ENCODE data around the gene AHRR.

AHRR gene

GRCh38 chr5:321726-322251 lies 275 bp downstream of the AHRR start:
- DNase-seq: no peak

GRCh38 chr5:322281-322941 lies 897 bp downstream of the AHRR start:
- peak; percentile 68 for DNase-seq

- DNase-seq: no peak
Measured at GRCh38 chr5:322942-323879, 1.7 kb downstream of the AHRR start.

- no peak for DNase-seq
Measured at GRCh38 chr5:324736-325612, 3.5 kb downstream of the AHRR start.

- no peak for DNase-seq
Measured at GRCh38 chr5:326109-326508, 4.6 kb downstream of the AHRR start.

GRCh38 chr5:329121-329735 lies 7.7 kb downstream of the AHRR start:
- DNase-seq: no peak

GRCh38 chr5:329768-330167 lies 8.3 kb downstream of the AHRR start:
- no peak for DNase-seq

GRCh38 chr5:332843-333242 lies 11.3 kb downstream of the AHRR start:
- peak; percentile 53 for DNase-seq

GRCh38 chr5:333945-334344 lies 12.4 kb downstream of the AHRR start:
- no peak for DNase-seq

- DNase-seq: peak; percentile 54
Measured at GRCh38 chr5:334903-335739, 13.6 kb downstream of the AHRR start.

- DNase-seq: no peak
Measured at GRCh38 chr5:335740-336038, 14.2 kb downstream of the AHRR start.

- DNase-seq: no peak
Measured at GRCh38 chr5:337563-338130, 16.1 kb downstream of the AHRR start.

- peak; percentile 50 for DNase-seq
Measured at GRCh38 chr5:342501-343460, 21.3 kb downstream of the AHRR start.

GRCh38 chr5:343461-344401 lies 22.2 kb downstream of the AHRR start:
- peak; percentile 76 for DNase-seq

GRCh38 chr5:344668-345067 lies 23.2 kb downstream of the AHRR start:
- DNase-seq: no peak

GRCh38 chr5:345404-346195 lies 24.1 kb downstream of the AHRR start:
- peak; percentile 49 for DNase-seq

- peak; percentile 56 for DNase-seq
Measured at GRCh38 chr5:346229-346935, 24.9 kb downstream of the AHRR start.
